ENCODE measurements around the gene TTC6. TPM values are rescaled to one million over a fixed set of nuclear protein-coding genes. Genes with fewer than 3 reads are reported as not detected.

Gene TTC6
- total and polyA plus RNA-seq, 4 donors: not detected

DNA sequence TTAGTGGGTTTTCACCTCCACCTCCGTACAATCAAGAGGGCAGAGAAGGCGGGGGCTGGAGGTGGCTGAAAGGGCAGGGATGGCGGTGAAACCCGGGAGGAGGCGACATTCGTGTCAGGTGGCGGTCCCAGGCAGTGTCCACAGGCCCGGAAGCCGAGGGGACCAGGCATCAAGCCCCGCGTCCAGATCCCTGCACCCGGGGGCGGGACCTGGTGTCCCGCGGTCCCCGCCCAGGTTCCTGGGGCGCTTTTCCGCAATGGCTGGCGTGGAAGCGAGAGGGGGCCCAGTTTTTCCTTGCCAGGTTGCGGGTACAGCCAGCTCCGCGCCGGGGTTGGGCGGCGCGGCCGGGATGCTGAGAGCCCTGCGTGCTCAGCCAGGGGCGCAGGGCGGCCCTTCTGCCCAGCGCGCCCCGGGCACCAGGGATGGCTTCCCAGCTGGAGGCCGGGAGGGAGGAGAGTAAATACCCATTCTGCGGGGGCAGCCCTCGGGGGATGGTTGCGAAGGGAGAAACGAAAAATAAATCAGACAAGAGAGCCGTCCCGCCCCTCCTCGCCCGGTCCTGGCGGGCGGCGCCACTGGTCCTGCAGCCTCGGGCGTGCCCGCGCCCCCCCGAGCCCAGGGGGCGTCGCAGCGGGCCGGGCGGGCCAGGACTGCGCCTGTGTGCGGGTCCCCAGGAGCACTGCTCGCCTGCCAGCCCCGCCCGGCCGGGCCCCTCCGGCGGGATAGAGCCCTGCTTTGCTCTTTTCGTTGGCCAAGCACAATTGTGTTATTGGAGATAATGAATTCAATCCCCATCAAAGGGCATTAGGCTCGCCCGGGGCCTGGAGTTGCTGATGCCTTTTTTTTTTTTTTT lies 11.8 kb upstream of the TTC6 start:
- WGBS, 2 donors: 9 to 12% methylated on average over 61 to 67 of the region's 67 CpGs

DNA sequence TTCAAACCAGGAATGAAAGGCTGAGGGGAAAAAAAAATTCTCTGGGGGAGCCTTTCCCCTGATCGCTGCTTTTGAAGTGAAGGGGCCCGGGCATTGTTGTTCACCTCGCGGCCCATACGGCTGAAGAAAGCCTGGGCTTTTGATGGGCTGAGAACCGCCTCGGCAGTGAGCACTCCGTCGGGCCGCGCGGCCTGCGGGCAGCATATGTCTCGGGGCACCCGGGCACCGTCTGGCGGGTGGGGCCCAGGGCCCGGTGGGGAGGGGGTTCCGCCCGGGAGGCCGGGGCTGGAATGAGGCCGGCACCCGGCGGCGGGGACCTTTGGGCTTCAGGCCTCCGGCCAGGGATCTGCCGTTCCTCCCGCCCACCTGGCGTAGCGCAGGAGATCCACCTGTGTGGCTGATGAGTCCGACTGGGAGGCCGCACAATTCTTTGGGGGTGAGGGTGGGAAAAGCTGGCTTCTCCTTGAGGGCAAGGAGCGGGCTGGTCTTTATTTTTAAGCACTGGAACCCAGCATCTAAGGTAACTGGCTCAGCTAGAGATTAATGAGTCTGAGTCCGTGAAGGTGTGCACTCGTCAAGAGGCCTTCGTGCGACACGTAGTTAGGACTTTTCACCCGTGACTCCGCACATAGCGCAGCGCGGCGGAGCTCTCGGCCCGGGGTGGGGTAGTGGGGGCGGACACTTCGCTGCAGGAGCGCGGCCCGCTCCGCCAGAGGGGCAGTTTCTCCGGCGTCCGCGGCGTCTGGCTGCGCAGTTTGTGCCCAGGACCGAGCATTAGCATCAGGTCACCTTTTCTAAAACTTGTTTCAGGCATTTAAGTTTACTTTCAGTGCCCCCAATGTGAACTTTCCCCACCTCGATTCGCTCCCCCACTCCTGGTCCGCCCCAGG lies 11.0 kb upstream of the TTC6 start:
- no peak overlapping the region for H3K4me3 ChIP-seq (ENCODE audit: low read length in 2 of 2)
- H3K9me3 ChIP-seq (ENCODE audit: control insufficient read depth, low read length): peaks cover 3% of the 10 kb centered on the region
- no peaks in the 10 kb centered on the region for H3K36me3 ChIP-seq (ENCODE audit: control insufficient read depth in 1 of 2, insufficient read depth in 2 of 2, low read length in 1 of 2)
- intact Hi-C loops (cut with DNase I): no loop called here
- no peaks in the 10 kb centered on the region for H3K27me3 ChIP-seq (ENCODE audit: control insufficient read depth in 1 of 2, insufficient read depth in 2 of 2, low read length in 1 of 2)
- DNase-seq (peak; percentile 38 to 73), ATAC-seq (ENCODE audit: low FRiP score) (peak; percentile 52)
- H3K27ac ChIP-seq (ENCODE audit: low read depth in 1 of 2, low read length in 2 of 2): no peak overlapping the region
- H3K4me1 ChIP-seq (ENCODE audit: control insufficient read depth in 1 of 2, insufficient read depth in 2 of 2, low read length in 2 of 2): no peaks in the 10 kb centered on the region
- 9 to 12% methylated on average over 62 of the region's 62 CpGs for WGBS, 2 donors

More for the DNA sequence above, 11.8 kb upstream of the TTC6 start:
- no peaks in the 10 kb centered on the region for H3K36me3 ChIP-seq (ENCODE audit: control insufficient read depth in 1 of 2, insufficient read depth in 2 of 2, low read length in 1 of 2)
- H3K4me1 ChIP-seq (ENCODE audit: control insufficient read depth in 1 of 2, insufficient read depth in 2 of 2, low read length in 2 of 2): no peaks in the 10 kb centered on the region
- H3K4me3 ChIP-seq (ENCODE audit: low read length in 2 of 2): no peak overlapping the region
- peak in 1 of 2 donors; percentile 69 for DNase-seq
- ATAC-seq (ENCODE audit: low FRiP score): no peak
- no peak overlapping the region for H3K27ac ChIP-seq (ENCODE audit: low read depth in 1 of 2, low read length in 2 of 2)
- intact Hi-C loops (cut with DNase I): no loop called here
- H3K9me3 ChIP-seq (ENCODE audit: control insufficient read depth, low read length): peaks cover 3% of the 10 kb centered on the region
- no peaks in the 10 kb centered on the region for H3K27me3 ChIP-seq (ENCODE audit: control insufficient read depth in 1 of 2, insufficient read depth in 2 of 2, low read length in 1 of 2)

DNA sequence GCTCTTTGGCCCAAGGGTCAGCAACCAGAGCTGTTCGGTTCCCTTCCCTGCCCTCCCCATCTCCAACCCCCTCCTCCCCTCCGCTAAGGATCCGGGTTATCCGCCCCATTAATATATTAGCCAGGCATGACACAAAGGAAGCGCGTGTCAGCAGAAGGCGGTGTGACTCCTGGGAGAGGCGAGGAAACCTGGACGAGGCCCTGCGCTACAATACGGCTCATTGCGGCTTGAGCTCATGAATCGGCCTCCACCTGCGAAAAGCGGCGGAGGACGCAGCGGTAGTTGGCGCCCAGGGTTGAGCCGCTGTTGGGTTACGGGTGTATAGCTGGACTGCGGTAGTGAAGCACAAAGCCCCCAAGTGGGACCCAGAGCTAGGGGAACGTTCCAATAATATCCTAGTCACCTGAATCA lies 10.3 kb upstream of the TTC6 start:
- WGBS, 2 donors: 10 to 17% methylated on average over 23 of the region's 23 CpGs
- H3K27me3 ChIP-seq (ENCODE audit: control insufficient read depth in 1 of 2, insufficient read depth in 2 of 2, low read length in 1 of 2): no peaks in the 10 kb centered on the region
- H3K4me1 ChIP-seq (ENCODE audit: control insufficient read depth in 1 of 2, insufficient read depth in 2 of 2, low read length in 2 of 2): no peaks in the 10 kb centered on the region
- DNase-seq (no peak), ATAC-seq (ENCODE audit: low FRiP score) (no peak)
- H3K9me3 ChIP-seq (ENCODE audit: control insufficient read depth, low read length): peaks cover 3% of the 10 kb centered on the region
- no peak overlapping the region for H3K27ac ChIP-seq (ENCODE audit: low read depth in 1 of 2, low read length in 2 of 2)
- H3K4me3 ChIP-seq (ENCODE audit: low read length in 2 of 2): no peak overlapping the region
- H3K36me3 ChIP-seq (ENCODE audit: control insufficient read depth in 1 of 2, insufficient read depth in 2 of 2, low read length in 1 of 2): no peaks in the 10 kb centered on the region
- intact Hi-C loops (cut with DNase I): no loop called here

DNA sequence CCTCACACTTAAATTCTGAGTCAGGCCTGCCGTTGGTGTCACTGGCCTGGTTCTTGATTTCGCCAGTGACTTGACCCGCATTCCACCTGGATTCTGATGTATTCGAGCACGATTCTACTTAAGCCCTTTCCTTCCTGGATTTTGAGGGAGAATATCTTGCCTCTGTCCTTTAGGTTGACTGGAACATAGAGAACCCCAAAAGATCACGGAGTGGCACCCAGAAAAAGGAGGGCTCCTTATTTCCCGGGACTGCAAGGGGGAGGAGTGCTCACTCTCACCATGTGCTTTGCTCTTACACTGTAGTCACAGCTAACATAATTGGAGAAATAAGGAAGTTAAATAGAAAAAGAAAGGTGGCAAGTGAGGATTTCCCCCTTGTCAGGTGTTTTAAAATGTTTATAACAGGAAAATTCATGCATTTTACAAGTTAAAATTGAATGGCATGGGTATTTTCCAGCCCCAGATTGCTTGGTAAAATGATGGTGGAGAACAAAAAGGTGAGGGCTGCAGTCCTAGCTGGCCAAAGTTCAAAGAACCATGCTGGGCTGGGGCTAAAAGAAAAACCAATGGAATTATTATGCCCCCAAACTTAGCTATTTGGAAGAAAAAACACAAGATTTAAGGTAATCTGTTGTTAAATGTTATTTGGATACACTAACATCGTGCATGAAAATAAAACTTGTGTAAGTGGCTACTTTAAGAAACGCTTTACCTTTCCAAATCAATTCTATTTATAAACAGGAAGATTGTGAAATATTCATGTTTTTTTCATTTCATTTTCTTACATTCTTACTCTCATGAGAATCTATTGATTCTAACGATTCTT lies 9.2 kb upstream of the TTC6 start:
- Histone ChIP-seq H3K36me3 (ENCODE audit: control insufficient read depth in 1 of 2, insufficient read depth in 2 of 2, low read length in 1 of 2) (no peaks in the 10 kb centered on the region), H3K27me3 (ENCODE audit: control insufficient read depth in 1 of 2, insufficient read depth in 2 of 2, low read length in 1 of 2) (no peaks in the 10 kb centered on the region), H3K27ac (ENCODE audit: low read depth in 1 of 2, low read length in 2 of 2) (no peak overlapping the region), H3K9me3 (ENCODE audit: control insufficient read depth, low read length) (peaks cover 3% of the 10 kb centered on the region), H3K4me1 (ENCODE audit: control insufficient read depth in 1 of 2, insufficient read depth in 2 of 2, low read length in 2 of 2) (no peaks in the 10 kb centered on the region), H3K4me3 (ENCODE audit: low read length in 2 of 2) (no peak overlapping the region)
- ATAC-seq (ENCODE audit: low FRiP score) (no peak), DNase-seq (no peak)
- intact Hi-C loops (cut with DNase I): no loop called here
- WGBS, 2 donors: 14 to 19% methylated on average over 10 of the region's 10 CpGs

DNA sequence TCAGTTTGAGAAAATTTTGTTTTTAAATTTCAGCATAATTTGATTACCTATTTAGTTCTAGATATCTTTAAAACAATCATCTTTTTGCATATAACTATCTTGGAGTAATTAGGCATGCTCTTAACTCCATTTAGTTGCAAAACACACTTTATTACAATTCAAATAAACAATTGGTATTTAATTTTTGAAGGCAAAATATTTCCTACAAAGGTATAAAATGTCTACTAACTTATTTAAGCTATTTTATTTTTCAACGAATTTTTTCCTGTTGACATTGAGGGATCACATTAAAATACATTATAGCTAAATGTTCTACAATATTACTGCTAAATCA lies 8.7 kb upstream of the TTC6 start:
- no peak overlapping the region for H3K27ac ChIP-seq (ENCODE audit: low read depth in 1 of 2, low read length in 2 of 2)
- intact Hi-C loops (cut with DNase I): no loop called here
- H3K27me3 ChIP-seq (ENCODE audit: control insufficient read depth in 1 of 2, insufficient read depth in 2 of 2, low read length in 1 of 2): no peaks in the 10 kb centered on the region

DNA sequence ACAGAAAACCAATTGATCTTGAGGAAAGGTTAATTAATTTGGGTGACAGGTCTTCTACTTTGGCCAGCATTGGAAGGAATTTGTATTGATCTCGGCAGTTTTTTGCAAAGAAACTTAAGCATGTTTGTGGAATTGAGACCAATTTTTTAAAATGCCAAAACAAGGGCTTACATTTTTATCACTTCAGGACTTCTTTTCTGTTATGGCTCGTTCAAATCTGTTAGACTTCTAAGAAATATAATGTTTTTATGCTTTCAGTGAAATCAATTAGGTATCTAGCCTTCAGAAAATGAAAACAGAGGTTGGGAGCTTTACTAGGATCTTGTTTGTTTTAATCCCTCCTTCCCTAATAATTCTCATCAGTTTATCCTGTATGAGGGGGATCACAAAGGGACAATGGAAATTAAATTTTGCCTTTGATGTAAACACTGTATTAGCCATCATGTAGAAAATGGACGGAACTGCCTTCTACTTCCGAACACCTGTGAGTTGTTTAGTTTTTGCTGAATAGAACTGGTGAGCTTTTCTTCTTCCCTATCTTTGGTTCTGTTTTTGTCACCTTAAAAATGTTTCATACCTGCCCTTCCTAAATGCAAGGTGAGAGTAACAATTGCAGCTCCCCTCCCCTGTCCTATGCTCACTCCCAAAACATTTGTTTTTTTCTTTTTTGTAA lies 8.2 kb upstream of the TTC6 start:
- Histone ChIP-seq H3K4me3 (ENCODE audit: low read length in 2 of 2) (no peak overlapping the region), H3K36me3 (ENCODE audit: control insufficient read depth in 1 of 2, insufficient read depth in 2 of 2, low read length in 1 of 2) (no peaks in the 10 kb centered on the region), H3K4me1 (ENCODE audit: control insufficient read depth in 1 of 2, insufficient read depth in 2 of 2, low read length in 2 of 2) (no peaks in the 10 kb centered on the region), H3K27ac (ENCODE audit: low read depth in 1 of 2, low read length in 2 of 2) (no peak overlapping the region), H3K9me3 (ENCODE audit: control insufficient read depth, low read length) (peaks cover 3% of the 10 kb centered on the region), H3K27me3 (ENCODE audit: control insufficient read depth in 1 of 2, insufficient read depth in 2 of 2, low read length in 1 of 2) (no peaks in the 10 kb centered on the region)
- WGBS, 2 donors: 25 to 31% methylated on average over 4 of the region's 4 CpGs
- no peak for DNase-seq
- intact Hi-C loops (cut with DNase I): no loop called here
- no peak for ATAC-seq (ENCODE audit: low FRiP score)

More for the DNA sequence above, 8.7 kb upstream of the TTC6 start:
- Histone ChIP-seq H3K9me3 (ENCODE audit: control insufficient read depth, low read length) (peaks cover 3% of the 10 kb centered on the region), H3K4me1 (ENCODE audit: control insufficient read depth in 1 of 2, insufficient read depth in 2 of 2, low read length in 2 of 2) (no peaks in the 10 kb centered on the region), H3K4me3 (ENCODE audit: low read length in 2 of 2) (no peak overlapping the region), H3K36me3 (ENCODE audit: control insufficient read depth in 1 of 2, insufficient read depth in 2 of 2, low read length in 1 of 2) (no peaks in the 10 kb centered on the region)
- WGBS, 2 donors: 3 to 6% methylated on average over 1 of the region's 1 CpG
- DNase-seq: no peak
- ATAC-seq (ENCODE audit: low FRiP score): no peak

DNA sequence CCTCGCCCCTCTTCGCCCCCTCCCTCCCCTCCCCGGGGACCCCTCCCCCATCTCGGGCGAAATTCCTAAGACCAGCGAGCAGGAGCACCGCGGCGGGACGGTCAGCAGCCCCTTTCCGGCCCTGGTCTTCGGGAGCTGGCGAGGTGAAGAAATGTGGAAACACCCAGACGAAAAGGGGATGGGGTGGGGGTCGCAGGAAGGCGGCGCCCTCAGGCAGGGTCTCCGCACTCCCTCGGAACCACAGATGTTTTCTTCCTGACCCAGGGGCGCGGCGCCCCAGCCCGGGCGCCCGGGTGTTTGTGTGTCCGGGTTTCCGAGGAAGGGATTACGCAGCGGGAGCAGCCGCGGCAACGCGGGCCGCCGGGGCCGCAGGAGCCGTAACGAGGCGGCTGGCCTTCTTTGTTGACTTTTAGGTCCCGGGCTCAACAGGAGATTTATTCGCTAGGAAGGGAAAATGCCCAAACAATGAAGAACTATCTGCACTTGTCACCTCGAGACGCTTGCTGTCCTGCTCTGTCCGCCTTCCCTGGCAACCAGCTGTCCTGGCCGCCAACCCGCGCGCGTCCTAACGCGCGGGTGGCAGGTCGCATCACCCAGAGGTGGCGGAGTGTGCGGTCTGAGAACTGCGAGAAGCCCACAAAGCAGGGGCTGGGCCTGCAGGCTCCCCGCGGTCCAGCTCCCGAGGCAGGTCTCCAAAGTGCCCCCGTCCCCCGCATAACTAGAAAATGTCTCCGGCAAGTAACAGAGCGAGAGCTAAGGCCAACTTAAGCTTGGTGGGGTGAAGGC lies 7.4 kb upstream of the TTC6 start:
- ATAC-seq (ENCODE audit: low FRiP score): peak; percentile 21
- Histone ChIP-seq H3K36me3 (ENCODE audit: control insufficient read depth in 1 of 2, insufficient read depth in 2 of 2, low read length in 1 of 2) (no peaks in the 10 kb centered on the region), H3K27me3 (ENCODE audit: control insufficient read depth in 1 of 2, insufficient read depth in 2 of 2, low read length in 1 of 2) (no peaks in the 10 kb centered on the region), H3K27ac (ENCODE audit: low read depth in 1 of 2, low read length in 2 of 2) (no peak overlapping the region), H3K9me3 (ENCODE audit: control insufficient read depth, low read length) (peaks cover 3% of the 10 kb centered on the region), H3K4me3 (ENCODE audit: low read length in 2 of 2) (no peak overlapping the region), H3K4me1 (ENCODE audit: control insufficient read depth in 1 of 2, insufficient read depth in 2 of 2, low read length in 2 of 2) (no peaks in the 10 kb centered on the region)
- WGBS, 2 donors: 7 to 9% methylated on average over 62 to 63 of the region's 63 CpGs
- peak in 1 of 2 donors; percentile 67 for DNase-seq
- intact Hi-C loops (cut with DNase I): no loop called here
